ENCODE measurements around the gene SLC66A3. TPM values are rescaled to one million over a fixed set of nuclear protein-coding genes. Genes with fewer than 3 reads are reported as not detected.
"Not testable (repeated sequence)": the region's sequence is repeated elsewhere in the genome, so short reads cannot be mapped to it uniquely, and the experiment has no call there.

Gene SLC66A3
- polyA plus RNA-seq, 1 donor (not counting 4 experiments of a cell fraction or from before 2014, with no cell fraction given) = 31.1 TPM

GRCh38 chr2:11163439-11164317 lies 8.4 kb downstream of the SLC66A3 start:
- no peak for TF ChIP-seq EZH2 (IDR thresholded peaks at IDR 0.05; ENCODE audit: low read length)
- TF ChIP-seq CTCF (optimal IDR thresholded peaks at IDR 0.05 in 1 of 3, IDR thresholded peaks at IDR 0.05 in 1 of 3, conservative IDR thresholded peaks at IDR 0.05 in 1 of 3; ENCODE audit: extremely low read depth in 1 of 3, insufficient read depth in 2 of 3, low read length in 3 of 3) = no peak
- H3K36me3 ChIP-seq (ENCODE audit: control insufficient read depth in 2 of 2, extremely low read depth in 1 of 2, insufficient read depth in 2 of 2, low read length in 2 of 2) = no peaks in the 10 kb centered on the region
- no peak for FAIRE-seq

GRCh38 chr2:11165046-11165445 lies 9.8 kb downstream of the SLC66A3 start:
- H2AFZ ChIP-seq (ENCODE audit: control insufficient read depth, low read length); H3K36me3 ChIP-seq (ENCODE audit: control insufficient read depth in 2 of 2, extremely low read depth in 1 of 2, insufficient read depth in 2 of 2, low read length in 2 of 2); H3K4me3 ChIP-seq (ENCODE audit: control insufficient read depth in 2 of 3, extremely low read depth in 1 of 3, insufficient read depth in 2 of 3, low read depth in 1 of 3, low read length in 3 of 3); H3K27ac ChIP-seq (ENCODE audit: control insufficient read depth, insufficient read depth, low read length); H3K9me1 ChIP-seq (ENCODE audit: control insufficient read depth, extremely low read depth, insufficient read depth, low read length); H3K27me3 ChIP-seq (ENCODE audit: control insufficient read depth, extremely low read depth, insufficient read depth, low read length); DNase-seq (ENCODE audit: low read depth, low spot score); H3K4me2 ChIP-seq (ENCODE audit: control insufficient read depth, extremely low read depth, insufficient read depth, low read depth, low read length); dilution Hi-C loops (cut with MboI; ENCODE audit: extremely low pct_ligation_motif_present, low sequenced_read_pairs); H3K9ac ChIP-seq (ENCODE audit: control insufficient read depth, extremely low read depth, insufficient read depth, low read length); H3K79me2 ChIP-seq (ENCODE audit: control insufficient read depth, insufficient read depth, low read length); H3K9me3 ChIP-seq (ENCODE audit: control insufficient read depth, low read depth, low read length); H3K4me1 ChIP-seq (ENCODE audit: control insufficient read depth, extremely low read depth, insufficient read depth, low read length); H4K20me1 ChIP-seq (ENCODE audit: control insufficient read depth, extremely low read depth, insufficient read depth, low read length); FAIRE-seq: not testable (repeated sequence)

More at GRCh38 chr2:11163439-11164317, 8.4 kb downstream of the SLC66A3 start:
- no peaks in the 10 kb centered on the region for H3K27me3 ChIP-seq (ENCODE audit: control insufficient read depth, extremely low read depth, insufficient read depth, low read length)
- H4K20me1 ChIP-seq (ENCODE audit: control insufficient read depth, extremely low read depth, insufficient read depth, low read length) = no peaks in the 10 kb centered on the region
- no peak overlapping the region for H3K9ac ChIP-seq (ENCODE audit: control insufficient read depth, extremely low read depth, insufficient read depth, low read length)
- H3K9me1 ChIP-seq (ENCODE audit: control insufficient read depth, extremely low read depth, insufficient read depth, low read length) = no peaks in the 10 kb centered on the region
- no peak overlapping the region for H3K4me2 ChIP-seq (ENCODE audit: control insufficient read depth, extremely low read depth, insufficient read depth, low read depth, low read length)
- no peak overlapping the region for H3K4me3 ChIP-seq (ENCODE audit: control insufficient read depth in 2 of 3, extremely low read depth in 1 of 3, insufficient read depth in 2 of 3, low read depth in 1 of 3, low read length in 3 of 3)
- no peaks in the 10 kb centered on the region for H3K79me2 ChIP-seq (ENCODE audit: control insufficient read depth, insufficient read depth, low read length)
- no peak overlapping the region for H2AFZ ChIP-seq (ENCODE audit: control insufficient read depth, low read length)
- dilution Hi-C loops (cut with MboI; ENCODE audit: extremely low pct_ligation_motif_present, low sequenced_read_pairs) = no loop called here
- no peaks in the 10 kb centered on the region for H3K4me1 ChIP-seq (ENCODE audit: control insufficient read depth, extremely low read depth, insufficient read depth, low read length)
- no peak for DNase-seq (ENCODE audit: low read depth, low spot score)
- H3K27ac ChIP-seq (ENCODE audit: control insufficient read depth, insufficient read depth, low read length) = no peak overlapping the region
- H3K9me3 ChIP-seq (ENCODE audit: control insufficient read depth, low read depth, low read length) = no peaks in the 10 kb centered on the region
